GM21737 (cell line): ENCODE measurements around the gene THPO.
A peak's percentile ranks its signal among the peaks of the same experiment; 100 is the strongest.

ENCODE experiments used
- ATAC-seq: cut with Tn5 transposase; IDR thresholded peaks from one replicate; pipeline ENCODE4 v1.9.1; 2021; ENCODE audit warnings: mild to moderate bottlenecking, moderate library complexity; ENCODE audit not compliant: unreplicated experiment

The THPO gene

GRCh38 chr3:184368116-184368515, 9.9 kb downstream of the THPO start:
- no peak for ATAC-seq

GRCh38 chr3:184366619-184367289, 11.3 kb downstream of the THPO start:
- ATAC-seq: no peak

GRCh38 chr3:184362668-184363546, 15.1 kb downstream of the THPO start:
- ATAC-seq: peak; percentile 81

- ATAC-seq: peak; percentile 4
These were observed 15.9 kb downstream of the THPO start for GRCh38 chr3:184361932-184362667.

GRCh38 chr3:184361532-184361931, 16.5 kb downstream of the THPO start, which contains the start of the genes CLCN2 and POLR2H:
Gene CLCN2 (minus strand): TSS chr3:184361605. CDS start chr3:184361479, 126 bp downstream.
Gene POLR2H (plus strand): TSS chr3:184361710. CDS start chr3:184363493, 1,783 bp downstream.
- peak; percentile 42 for ATAC-seq

- ATAC-seq: no peak
These were observed 17.0 kb downstream of the THPO start for GRCh38 chr3:184360929-184361531.

GRCh38 chr3:184360070-184360928, 17.7 kb downstream of the THPO start:
- ATAC-seq: no peak

GRCh38 chr3:184359610-184360009, 18.4 kb downstream of the THPO start:
- no peak for ATAC-seq

GRCh38 chr3:184358921-184359350, 19.1 kb downstream of the THPO start:
- ATAC-seq: no peak

GRCh38 chr3:184358124-184358767, 19.8 kb downstream of the THPO start:
- ATAC-seq: no peak

- no peak for ATAC-seq
These were observed 20.5 kb downstream of the THPO start for GRCh38 chr3:184357248-184358123.

GRCh38 chr3:184355261-184356040, 22.6 kb downstream of the THPO start:
- ATAC-seq: no peak

- ATAC-seq: no peak
These were observed 23.3 kb downstream of the THPO start for GRCh38 chr3:184354754-184355153.

- no peak for ATAC-seq
These were observed 23.8 kb downstream of the THPO start for GRCh38 chr3:184354121-184354728.

GRCh38 chr3:184353546-184353941, 24.5 kb downstream of the THPO start:
- no peak for ATAC-seq

GRCh38 chr3:184352897-184353545, 25.0 kb downstream of the THPO start:
- ATAC-seq: no peak
